Stimulated activated CD4-positive, alpha-beta T cell treated with anti-CD3 and anti-CD28 coated beads, Interleukin-1b, Interleukin-23, amount 100 ng/mL, for 24 hours (primary cell): ENCODE results near the gene COX14.
A peak's percentile ranks its signal among the peaks of the same experiment; 100 is the strongest.
"Not testable (repeated sequence)": the region's sequence is repeated elsewhere in the genome, so short reads cannot be mapped to it uniquely, and the experiment has no call there.

Source experiments
- DNase-seq, 4 experiments: peaks; one replicate each; pipeline ENCODE4 v3.0.0-alpha.2; 2020; ENCODE audit warnings: low read depth in 4 of 4, low spot score in 1 of 4

COX14 gene

GRCh38 chr12:50151047-50151687, 39.1 kb downstream of the COX14 start:
- DNase-seq: no peak

DNA sequence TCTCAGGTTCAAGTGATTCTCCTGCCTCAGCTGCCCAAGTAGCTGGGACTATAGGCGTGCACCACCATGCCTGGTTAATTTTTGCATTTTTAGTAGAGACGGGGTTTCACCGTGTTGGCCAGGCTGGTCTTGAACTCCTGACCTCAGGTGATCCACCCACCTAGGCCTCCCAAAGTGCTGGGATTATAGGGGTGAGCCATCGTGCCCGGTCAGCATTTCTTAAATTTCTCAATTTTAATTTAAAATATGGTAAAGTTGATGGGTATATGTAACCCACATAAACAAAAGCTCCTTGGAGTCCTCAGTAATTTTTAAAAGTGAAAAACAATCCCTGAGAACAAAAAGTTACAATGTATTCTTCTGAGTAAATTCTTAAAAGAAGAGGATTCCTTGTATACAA, 42.9 kb downstream of the COX14 start:
- DNase-seq: not testable (repeated sequence)

GRCh38 chr12:50156641-50157040, 44.6 kb downstream of the COX14 start:
- DNase-seq: no peak

GRCh38 chr12:50157259-50157658, 45.2 kb downstream of the COX14 start:
- no peak for DNase-seq

DNA sequence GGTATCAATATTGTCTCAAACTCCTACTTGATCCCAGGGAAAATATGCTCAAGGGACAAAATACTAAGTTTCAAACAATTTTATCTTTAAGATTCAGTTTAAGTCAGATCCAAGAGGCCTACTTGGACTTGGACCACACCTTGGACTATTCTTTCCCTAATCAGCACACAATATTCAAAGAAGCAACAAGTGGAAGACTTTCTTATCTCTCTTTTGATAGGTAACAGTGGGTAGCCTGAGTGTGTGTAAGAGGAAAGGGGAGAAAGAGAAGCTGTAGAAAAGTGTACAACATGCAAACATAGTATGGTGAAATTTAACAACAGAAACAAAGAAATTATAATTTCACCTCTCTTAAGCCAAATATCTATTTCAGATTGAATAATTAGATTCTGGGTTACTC, 48.6 kb downstream of the COX14 start:
- DNase-seq: no peak

DNA sequence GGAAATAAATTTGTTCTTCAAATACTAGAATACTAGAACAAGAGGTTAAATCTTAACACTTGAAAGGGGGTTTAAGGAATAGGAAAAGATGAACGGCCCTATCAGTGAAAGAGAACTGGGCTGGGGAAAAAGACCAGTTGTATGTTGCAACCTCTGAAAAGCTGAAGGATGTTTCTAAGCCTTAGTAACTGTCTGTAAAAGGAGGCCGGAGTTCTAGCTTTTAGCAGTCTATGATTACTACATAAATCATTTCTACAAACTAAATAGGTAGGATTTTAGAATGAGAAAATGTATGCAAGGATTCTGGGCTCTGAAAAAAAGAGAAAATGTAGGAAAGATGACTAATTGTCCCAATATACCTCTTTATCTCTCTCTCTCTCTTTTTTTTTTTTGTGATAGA, 50.2 kb downstream of the COX14 start:
- no peak for DNase-seq

GRCh38 chr12:50164963-50165362, 52.9 kb downstream of the COX14 start:
- no peak for DNase-seq

DNA sequence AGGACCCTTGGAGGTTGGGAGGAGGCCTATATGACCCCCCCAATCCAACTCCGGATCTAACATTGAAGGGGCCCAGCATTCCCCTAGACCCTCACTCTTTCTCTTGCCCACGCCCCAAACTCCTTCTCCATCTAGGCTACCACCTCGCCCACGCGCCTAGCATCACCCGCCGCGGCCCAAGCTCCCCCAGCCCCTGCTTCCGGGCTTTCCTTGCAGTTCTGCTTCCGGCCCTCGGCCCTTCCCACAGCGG, 54.7 kb downstream of the COX14 start:
- DNase-seq: peak; percentile 23 to 61 (median 34)

GRCh38 chr12:50167049-50167828, 55.2 kb downstream of the COX14 start, which contains the start of gene CERS5:
Gene CERS5 (minus strand): TSS chr12:50167369. CDS start chr12:50167297, 72 bp downstream.
- DNase-seq: peak; percentile 83 to 99 (median 90)
